Superior temporal gyrus (tissue), 1 donor: ENCODE measurements around the gene ACTA2.

Experiments
- DNase-seq: peaks from one replicate; pipeline ENCODE4 v3.0.0-alpha.2; 2016; ENCODE audit errors: extremely low spot score

The ACTA2 gene

GRCh38 chr10:88981435-88981834, 28.9 kb upstream of the ACTA2 start:
- DNase-seq, result no peak

GRCh38 chr10:88980800-88981199, 28.2 kb upstream of the ACTA2 start:
- DNase-seq, result no peak

GRCh38 chr10:88980247-88980646, 27.7 kb upstream of the ACTA2 start:
- no peak for DNase-seq

GRCh38 chr10:88979603-88980002, 27.0 kb upstream of the ACTA2 start:
- no peak for DNase-seq

GRCh38 chr10:88979153-88979562, 26.6 kb upstream of the ACTA2 start:
- no peak for DNase-seq

- DNase-seq, result no peak
Measured at GRCh38 chr10:88978463-88978862, 25.9 kb upstream of the ACTA2 start.

- no peak for DNase-seq
Measured at GRCh38 chr10:88975377-88975720, 22.8 kb upstream of the ACTA2 start.

GRCh38 chr10:88974446-88975376, 22.1 kb upstream of the ACTA2 start:
- peak; percentile 52 for DNase-seq

- DNase-seq, result no peak
Measured at GRCh38 chr10:88974012-88974411, 21.4 kb upstream of the ACTA2 start.

- DNase-seq, result peak; percentile 12
Measured at GRCh38 chr10:88971221-88972061, 18.9 kb upstream of the ACTA2 start.

- DNase-seq, result peak; percentile 24
Measured at GRCh38 chr10:88968391-88968790, 15.8 kb upstream of the ACTA2 start.

GRCh38 chr10:88966797-88967196, 14.2 kb upstream of the ACTA2 start:
- no peak for DNase-seq

GRCh38 chr10:88964869-88965415, 12.4 kb upstream of the ACTA2 start:
- no peak for DNase-seq

- DNase-seq, result no peak
Measured at GRCh38 chr10:88964360-88964759, 11.8 kb upstream of the ACTA2 start.

- no peak for DNase-seq
Measured at GRCh38 chr10:88963318-88963717, 10.7 kb upstream of the ACTA2 start.

GRCh38 chr10:88962336-88962735, 9.8 kb upstream of the ACTA2 start:
- DNase-seq, result no peak

GRCh38 chr10:88961266-88961665, 8.7 kb upstream of the ACTA2 start:
- no peak for DNase-seq

GRCh38 chr10:88960802-88961201, 8.2 kb upstream of the ACTA2 start:
- DNase-seq, result no peak

GRCh38 chr10:88958721-88959120, 6.1 kb upstream of the ACTA2 start:
- DNase-seq, result no peak

- DNase-seq, result no peak
Measured at GRCh38 chr10:88957381-88957780, 4.8 kb upstream of the ACTA2 start.

- DNase-seq, result no peak
Measured at GRCh38 chr10:88954458-88955083, 2.0 kb upstream of the ACTA2 start.

- DNase-seq, result no peak
Measured at GRCh38 chr10:88953662-88954061, 1.1 kb upstream of the ACTA2 start.
